Activated naive CD4-positive, alpha-beta T cell treated with anti-CD3 and anti-CD28 coated beads, Interleukin-2, amount 50 U/mL, for 16 hours (primary cell): ENCODE measurements around the gene SPATA46.

Experiments used
- DNase-seq: peaks from one replicate; pipeline ENCODE4 v3.0.0-alpha.2; 2020

SPATA46 gene

DNA sequence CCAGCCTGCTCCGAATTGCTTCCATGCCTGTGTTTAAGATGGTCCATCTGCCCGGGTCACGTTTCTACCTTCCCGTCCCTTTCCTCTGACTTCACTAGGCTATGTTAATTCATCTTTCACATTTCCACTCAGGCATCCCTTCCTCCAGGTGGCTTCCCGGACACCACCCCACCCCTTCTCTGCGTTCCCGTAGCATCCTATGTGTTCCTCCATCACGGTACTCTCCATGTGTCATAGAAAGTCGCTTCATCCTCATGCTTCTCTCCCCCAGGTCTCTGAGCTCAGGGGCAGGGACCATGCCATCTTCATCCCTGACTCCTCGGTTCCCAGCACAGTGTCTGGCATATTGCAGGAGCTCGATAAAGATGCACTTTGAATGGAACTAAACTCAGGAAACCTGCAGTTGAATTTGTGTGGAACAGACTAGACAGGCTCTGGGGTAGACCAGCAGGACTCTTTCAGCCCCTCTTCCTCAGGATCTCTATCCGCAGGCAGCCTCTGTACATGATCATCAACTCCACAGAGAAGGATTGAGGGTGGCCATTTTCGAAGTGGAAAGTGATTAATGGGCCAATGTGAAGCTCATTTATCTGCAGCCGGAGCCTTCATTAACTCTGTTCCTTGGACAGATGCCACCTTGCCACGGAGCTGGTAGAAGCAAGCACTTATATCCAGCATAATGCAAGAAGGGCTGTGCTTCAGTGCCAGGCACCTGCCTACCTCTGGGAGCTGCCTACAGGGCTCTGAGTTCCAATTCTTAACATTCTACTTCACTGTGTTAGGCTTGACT is 13.9 kb upstream of the SPATA46 start:
- no peak for DNase-seq

DNA sequence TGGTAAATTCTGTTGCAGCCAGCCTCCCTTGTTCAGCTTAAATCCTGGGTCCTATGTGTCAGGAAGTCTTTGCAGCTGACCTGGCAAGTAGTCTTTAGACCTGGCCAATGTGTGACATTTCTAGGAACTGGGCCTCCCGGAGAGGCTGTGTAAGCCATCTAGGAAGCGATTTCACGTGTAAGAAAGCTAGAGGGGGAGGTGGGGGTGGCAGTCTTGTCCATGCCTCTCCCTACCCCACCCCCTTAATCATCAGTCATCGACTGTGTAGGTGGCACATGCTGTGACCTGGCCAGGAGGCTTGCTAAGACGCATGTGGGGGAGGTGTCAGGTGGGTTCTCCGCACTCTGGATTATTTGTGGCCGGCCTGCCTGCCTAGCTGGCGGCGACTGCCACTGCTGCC is 13.3 kb upstream of the SPATA46 start:
- no peak for DNase-seq

DNA sequence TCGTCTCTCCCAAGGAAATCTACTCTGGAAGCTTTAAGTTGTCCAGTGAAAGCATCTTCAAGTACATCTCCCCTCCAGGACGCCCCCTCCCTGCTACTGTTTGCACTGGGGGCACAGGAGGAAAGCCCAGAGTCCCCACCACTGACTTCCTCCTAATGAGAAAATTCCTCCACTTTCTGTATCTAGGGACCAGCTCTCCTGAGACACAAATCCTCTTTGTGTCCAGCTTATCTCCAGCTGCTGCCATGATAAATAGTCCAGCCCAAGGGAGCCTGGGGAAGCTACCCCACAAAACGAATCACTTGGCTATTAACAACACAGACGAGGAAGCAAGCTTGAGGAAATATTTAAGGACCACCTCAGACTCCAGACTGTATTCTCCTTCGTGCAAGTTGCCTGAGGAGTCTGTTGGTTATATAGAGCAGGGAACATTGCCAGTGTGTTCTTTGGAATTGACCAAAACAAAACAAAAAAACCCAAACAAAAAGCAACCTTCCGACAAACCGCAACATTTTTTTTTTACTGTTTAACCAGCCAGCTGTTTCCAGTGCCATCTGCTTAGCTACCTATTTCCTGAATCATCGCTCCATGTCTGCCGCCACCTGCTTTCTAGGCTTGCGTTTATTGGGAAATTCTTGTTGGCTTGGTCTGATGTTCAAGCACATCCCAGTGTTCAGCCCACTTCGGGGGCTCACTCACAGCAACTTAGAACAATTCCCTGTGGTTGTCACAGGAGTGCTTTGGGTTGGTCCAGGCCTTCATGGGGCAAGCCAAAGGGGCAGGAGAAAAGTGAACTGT is 12.6 kb upstream of the SPATA46 start:
- DNase-seq, result no peak

DNA sequence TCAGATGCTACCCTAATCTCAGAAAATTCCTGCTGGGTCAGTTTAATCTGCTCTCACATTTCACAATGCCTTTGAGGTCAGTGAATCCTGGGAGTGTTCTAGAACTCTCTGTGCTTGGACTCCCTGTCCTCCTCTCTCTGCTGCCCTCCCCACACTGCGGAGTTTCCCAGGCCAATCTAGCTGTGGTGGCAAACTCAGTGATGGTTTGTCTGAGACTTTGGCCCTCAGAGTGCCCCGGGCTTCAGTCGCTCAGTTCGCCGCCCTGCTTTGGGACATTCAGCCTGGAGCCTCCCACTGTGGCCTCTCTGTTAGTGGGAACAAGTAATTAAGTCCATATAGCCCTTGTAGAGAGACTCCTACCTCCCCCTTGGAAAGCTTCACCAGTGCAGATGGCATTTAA is 12.0 kb upstream of the SPATA46 start:
- DNase-seq, result no peak

DNA sequence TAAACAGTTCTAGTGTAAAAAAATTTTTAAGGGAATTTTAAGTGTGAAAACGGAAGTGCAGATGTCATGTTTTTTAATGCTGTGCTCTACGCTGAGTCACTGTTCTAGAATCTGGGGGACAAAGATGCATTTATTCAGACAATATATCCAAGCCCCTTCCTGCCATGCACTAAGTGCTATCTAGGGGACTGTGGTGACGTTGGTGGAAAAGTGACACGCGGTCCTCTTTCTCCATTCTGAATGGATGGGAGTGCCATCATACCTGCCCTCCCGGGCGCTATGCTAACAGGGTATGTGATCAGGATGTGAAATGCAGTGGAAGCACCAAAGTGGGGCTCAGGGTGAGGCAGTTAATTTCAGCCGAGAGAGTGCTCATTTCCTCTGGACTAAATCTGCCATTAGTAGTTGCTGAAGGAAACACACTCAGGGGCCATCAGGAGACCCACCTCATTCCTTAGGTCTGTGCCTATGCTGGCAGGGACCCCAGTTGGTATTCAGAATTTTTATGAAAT is 11.5 kb upstream of the SPATA46 start:
- DNase-seq, result no peak

DNA sequence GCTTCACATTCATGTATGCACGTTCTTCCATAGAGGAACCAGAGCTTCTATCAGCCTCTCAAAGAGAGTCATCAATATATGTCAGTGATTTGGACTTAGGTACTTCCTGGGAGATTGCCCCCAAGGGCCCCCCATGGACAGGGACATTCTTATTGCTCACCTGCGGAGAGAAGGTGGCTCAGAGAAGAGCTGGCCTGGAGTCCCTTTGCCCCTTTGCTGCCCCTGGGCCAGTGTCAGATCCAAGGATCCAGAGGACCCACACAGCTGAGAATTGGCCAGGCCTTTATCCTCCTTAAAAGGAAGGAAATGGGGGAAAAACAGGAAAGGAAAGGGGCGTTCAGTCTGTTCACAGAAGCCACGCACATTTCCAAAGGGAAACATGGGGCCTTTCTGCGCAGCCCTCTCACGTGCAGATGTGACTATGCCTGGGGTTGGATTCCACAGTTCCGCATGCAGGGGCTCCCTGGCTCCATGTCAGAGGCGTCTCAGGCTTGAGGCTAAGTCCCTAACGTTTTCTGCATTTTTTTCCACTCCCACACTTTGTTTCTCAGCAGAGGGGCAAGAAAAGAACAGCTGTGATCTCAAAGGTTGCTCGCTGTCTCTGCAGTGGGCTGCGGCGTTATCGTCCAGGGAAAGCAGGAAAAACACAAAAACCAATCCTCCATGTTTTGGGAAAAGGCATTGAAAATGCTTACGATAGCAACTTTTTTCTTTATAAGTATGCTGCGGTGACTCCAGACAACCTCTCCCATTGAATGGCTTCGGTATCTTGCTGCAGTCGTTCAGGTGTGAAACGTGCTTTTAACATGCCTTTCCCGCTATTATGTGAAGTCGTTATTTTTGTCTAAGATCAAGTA is 10.8 kb upstream of the SPATA46 start:
- DNase-seq, result no peak

DNA sequence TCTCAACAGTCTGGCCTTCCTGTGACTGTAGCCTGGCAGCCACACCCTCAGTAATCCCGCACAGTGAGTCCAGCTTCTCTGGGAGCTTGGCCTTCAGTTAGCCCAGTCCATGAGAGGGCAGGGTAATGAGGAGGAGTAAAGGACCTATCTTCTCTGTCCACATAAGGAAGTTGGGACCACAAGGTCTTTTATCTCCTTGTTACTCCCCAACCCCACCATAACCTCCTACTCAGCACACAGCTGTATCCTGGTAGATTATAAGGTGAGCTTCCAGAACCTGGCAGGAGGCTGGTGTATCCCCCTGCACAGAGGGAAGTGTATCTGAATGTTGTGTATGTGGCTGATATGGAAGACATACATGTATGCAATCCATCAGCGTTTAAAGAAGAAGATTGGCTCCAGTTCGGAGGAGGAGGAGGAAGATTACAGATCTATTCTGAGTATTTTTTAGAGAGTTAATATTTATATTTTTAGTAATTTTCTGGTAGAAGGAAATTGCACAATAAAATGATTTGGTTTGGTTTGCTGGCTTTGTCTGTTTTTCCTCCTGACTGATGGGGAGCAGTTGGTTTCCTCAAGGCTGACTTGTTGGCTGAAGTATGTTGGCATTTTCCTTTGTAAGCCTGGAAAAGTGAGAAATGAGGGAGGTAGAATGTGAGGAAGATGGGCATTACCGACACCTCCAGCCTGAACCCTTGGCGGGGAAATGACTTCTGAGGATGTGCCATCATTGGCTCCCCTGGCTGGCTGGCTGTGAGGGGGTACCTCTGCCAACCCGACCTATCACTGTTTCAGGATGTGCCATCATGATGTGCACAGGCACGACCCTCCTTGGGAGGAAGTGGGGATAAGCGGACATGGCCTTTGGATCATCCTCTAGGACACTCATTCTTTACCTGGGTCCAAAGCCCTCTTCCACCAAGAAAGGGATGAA is 9.9 kb upstream of the SPATA46 start:
- no peak for DNase-seq

DNA sequence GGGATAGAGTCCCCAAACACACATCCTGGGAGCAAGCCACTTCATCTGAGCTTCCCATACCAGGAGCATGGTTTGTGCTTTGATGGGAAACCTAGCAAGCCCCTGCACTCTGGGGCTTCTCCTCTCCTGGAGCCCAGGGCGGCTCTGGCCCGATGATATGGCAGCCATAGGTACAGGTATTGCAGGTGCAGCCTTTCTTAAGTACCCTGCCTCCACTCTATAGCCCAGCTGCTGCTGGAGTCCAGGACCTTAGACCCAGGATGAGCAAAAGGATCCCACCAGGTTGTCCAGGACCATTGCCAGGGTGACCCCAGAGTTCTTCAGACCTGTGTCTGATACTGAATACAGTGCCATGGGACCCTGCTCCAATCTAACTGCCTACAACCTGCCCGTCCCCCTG is 9.0 kb upstream of the SPATA46 start:
- no peak for DNase-seq

DNA sequence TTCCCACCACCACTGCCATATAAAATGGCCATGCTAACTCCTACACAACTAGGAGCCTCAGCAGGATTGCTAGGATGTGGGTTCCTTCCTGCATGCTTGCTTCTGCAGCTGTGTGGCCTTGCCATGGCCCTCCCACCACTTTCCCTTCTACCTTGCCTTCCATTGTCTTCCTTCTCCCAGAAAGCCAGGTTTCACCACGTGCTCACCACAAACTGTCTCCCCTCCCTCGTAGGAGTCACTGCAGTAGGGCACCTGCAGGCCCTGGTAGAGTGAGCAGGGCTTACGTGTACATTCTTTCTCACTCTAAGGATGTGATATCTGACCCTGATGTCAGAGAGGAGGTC is 8.6 kb upstream of the SPATA46 start:
- no peak for DNase-seq

DNA sequence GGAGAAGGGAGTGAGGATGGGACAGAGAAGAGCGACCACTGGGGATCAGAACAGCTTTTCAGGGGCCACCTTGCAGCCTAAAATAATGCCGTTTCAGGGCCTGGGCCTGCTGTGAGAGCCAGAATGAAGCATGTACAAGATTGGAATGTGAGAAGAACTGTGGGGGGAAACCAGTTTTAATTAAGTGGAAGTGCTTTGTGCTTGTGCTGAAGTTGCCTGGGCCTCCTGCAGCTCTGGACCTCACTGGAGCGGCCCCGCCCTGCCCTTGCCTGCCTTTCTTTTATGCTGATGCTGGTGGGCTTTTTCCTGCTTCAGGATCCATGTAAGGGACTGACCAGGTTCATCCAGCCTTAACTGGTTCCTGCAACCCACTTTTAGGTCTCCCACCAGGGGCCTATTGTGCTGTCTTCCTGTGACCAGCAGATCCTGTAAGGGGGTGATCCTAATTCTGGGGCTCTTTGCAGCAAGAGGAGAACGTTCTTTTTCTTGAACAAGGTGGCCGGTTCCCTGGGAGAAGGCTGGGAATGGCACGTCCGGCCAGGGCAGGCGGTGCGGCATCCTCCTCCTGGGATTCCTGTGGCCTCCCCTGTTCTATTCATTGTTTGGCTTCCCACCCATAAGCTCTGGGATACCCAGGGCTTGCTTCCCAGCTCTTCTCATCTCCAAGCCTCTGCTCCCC is 8.1 kb upstream of the SPATA46 start:
- no peak for DNase-seq

DNA sequence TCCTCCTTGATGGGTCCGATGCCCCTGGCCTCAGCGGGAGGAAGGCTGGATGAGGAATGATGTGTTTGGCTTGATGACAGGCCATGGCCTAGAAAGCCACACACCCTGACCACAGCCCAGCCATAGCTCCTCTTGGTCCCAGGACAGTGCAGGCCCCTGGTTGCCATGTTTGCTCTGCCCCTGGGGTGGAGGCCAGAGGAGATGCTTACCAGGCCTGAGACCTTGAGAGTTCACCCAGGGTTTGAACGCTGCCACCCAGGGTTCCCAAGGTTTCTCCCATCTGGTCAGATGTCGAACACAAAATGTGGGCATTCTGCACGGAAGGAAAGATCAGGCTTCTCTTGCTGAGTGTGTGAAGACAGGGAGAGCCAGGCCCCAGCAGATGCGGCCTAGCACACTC is 7.5 kb upstream of the SPATA46 start:
- DNase-seq, result no peak

DNA sequence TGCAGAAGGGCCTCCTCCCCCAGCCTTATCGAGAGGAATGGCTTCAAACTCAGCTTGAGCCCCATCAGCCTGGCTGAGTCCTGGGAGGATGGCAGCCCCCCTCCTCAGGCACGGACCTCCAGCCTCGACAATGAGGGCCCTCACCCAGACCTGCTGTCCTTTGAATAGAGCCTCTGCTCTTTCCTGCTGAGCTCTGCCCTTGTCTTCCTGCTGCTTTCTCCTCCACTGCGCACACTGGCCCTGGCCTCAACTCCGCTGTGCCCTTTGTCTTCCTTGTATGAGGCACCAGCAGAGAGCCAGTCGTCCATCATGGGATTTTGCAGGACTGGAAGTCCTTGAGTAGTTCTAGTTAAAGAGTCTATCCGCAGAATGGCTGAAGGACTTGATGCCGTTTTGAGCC is 6.9 kb upstream of the SPATA46 start:
- no peak for DNase-seq

DNA sequence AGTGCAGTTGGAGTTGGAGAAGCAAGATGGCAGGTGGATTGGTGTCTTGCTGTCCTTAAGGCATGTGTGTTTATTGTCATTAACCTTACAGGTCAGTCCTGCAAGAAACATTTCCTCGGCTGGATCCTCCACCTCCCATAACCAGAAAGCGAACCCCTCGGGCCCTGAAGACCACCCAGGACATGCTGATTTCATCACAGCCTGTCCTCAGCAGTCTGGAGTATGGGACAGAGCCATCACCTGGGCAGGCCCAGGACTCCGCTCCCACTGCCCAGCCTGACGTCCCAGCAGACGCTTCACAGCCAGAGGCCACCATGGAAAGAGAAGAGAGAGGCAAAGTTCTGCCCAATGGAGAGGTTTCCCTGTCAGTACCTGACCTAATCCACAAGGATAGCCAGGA is 6.4 kb upstream of the SPATA46 start:
- DNase-seq, result no peak

DNA sequence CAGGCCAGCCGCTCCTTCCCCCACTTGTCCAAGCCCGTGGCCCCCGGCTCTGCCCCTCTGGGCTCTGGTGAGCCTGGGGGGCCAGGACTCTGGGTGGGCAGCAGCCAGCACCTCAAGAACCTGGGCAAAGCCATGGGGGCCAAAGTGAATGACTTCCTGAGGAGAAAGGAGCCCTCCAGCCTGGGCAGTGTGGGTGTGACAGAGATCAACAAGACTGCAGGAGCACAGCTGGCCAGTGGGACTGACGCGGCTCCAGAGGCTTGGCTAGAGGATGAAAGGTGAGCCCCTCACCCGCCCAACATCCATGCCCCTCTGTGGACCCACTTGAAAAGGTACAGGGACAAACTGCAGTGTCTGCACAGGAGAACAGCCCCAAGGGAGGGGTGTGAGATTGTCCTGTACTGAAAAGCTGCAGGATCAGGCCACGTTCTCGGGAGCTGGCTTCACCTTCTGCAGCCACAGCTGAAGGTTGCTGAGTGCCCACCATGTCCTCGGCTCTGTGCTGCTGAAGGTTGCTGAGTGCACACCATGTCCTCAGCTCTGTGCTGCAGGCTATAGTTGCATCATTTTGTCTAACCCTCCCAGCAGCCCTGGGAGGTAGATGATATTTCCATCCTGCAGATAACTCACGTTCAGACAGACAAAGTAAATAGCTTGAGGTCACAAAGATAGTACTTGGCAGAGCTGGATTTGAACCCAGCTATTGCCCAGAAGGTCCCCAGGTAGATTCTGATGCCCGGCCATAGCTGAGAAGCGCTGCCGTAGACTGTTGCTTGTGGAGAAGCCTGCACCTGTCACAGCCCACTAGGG is 5.5 kb upstream of the SPATA46 start:
- DNase-seq, result no peak

DNA sequence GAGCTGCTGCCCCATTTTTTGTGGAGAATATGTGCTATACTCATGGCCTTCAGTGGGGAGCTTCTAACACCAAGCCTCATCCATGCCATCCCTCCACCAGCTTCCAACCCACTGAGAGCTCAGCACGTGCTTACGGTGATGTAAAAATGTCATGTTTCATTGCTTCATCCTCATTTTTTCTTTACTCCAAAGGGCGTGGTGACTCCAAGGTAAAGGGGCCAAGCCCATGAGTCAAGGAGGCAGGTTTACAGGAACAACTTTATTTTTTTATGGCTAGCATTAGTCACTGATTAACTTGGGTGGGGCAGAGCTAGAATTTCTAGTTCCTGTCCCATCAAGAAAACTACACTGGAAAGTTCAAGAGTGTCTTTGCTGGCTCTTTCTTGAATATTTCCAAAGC is 4.7 kb upstream of the SPATA46 start, which contains the start of gene C1orf226:
TSS of gene C1orf226 (plus strand) at position 346 of the 400 bp plus-strand sequence. CDS start 174 bp downstream, outside the sequence.
- no peak for DNase-seq

DNA sequence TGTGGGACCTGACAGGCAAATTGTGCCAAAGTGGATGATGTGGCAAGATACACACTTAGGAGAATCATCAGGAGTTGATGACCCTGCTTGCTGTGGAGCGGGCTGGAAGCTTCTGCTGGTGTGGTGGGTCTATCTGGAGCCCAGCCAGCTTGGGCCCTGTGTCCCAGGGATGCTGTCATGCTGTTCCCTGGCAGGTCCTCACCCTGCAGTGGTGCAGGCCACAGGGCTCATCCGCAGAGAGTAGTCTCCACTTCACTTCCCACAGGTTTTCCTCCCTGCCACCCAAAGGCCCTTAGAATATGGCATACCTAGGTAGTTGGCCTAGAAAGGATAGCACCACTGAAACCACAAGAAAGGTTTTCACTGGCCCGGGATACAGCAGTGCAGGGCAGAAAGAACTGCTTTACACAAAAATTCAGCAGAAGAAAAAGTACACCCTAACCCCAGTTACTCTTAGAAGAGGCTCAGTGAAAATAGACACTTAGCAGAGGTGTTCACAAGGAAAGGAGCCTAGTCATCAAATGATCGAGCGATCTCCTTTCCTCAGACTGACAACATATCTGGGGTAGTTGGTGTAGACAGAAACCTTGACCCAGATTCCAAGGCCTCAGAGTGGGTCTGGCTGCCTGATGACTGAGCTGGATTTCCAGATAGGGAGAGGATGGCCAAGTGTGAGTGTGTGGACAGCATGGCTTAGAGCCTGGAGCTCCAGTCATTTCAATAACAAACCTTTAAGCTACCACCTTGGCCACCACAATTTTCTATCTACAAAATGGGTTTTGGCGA is 3.6 kb upstream of the SPATA46 start:
- no peak for DNase-seq

DNA sequence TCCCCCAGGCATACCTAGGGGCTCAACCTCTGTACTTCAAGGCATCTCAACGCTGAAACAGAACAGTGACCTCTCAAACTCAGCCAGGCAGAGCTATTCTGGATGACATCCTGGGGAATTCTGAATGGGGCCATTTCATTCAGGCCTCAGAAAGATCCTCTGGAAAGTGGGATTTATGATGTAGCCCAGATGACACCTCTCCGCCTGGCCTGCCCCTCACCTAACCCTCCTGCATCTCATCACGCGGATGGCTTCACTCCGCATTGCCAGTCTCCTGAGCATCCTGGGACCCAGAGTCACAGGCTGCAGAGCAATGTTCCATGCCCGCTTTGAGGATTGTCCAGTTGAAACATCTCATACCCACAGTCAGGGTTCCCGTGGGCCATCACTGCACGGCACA is 1.2 kb downstream of the SPATA46 start:
- no peak for DNase-seq

DNA sequence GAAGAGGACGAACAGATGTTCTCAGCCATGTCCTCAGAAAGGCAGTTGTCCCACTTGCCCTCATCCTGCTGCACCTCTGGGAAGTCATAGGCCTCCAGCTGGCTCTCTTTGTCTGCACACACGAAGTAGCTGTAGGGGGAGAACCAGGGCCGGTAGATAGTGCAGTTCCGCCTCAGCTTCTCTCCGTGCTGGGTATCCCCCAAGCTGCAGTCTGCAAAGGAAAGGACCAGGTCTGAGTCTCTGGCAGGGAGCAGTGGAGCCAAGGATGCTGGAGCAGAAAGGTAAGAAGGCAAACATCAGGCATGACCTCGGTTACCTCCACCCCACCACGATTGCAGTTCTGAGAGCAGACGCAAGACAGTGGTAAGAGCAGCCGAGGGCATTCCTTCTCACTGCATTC is 2.2 kb downstream of the SPATA46 start:
- DNase-seq, result no peak

DNA sequence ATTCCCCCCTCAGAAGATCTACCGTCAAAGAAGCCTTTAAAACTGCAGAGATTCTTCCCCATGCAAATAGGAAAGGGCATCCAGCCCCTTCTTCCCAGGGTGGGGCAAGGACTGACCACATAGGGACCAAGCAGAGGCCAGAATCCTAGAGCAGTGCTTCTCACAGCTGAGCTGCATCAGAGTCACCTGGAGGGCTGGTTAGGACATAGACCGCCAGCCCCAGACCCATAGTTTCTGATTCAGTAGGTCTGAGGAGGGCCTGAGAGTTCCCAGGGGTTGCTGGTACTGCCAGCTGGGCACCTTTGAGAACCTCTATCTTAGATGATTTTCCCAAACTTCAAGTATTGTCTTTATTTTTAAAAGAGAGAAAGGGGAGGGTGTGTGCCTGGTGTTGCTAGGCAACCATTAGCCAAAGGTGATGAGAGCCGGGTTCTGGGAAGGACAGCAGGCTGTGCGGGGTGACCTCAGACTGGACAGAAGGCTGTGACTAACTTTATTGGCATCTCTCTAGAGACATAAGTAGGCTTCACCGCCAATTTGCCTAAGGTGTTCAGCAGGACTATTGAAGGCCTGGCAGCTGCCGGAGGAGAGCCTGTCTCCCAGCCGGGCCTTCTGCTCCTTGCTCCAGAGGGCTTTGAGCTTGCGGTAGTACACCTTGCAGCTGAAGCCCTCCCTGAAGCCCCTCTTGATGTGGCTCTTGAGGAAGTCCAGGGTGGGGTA is 3.0 kb downstream of the SPATA46 start:
- DNase-seq, result no peak
